Liver (tissue), 9 donors: ENCODE measurements around the gene TVP23A. TPM values are rescaled to one million over a fixed set of nuclear protein-coding genes. Genes with fewer than 3 reads are reported as not detected.

Experiments used
- DNase-seq: peaks from one replicate; pipeline ENCODE4 v3.0.0-alpha.2; 2017; ENCODE audit warnings: low spot score
- H3K27ac ChIP-seq, 2 donors: one replicate each; pipeline ENCODE4 v1.7.0; 2013; ENCODE audit warnings: inconsistent platforms in 2 of 2, low read length in 2 of 2, control low read depth in 1 of 2, low read depth in 1 of 2, mild to moderate bottlenecking in 1 of 2
- H3K27me3 ChIP-seq, 4 donors: one replicate each; pipeline versions ENCODE4 v1.6.1 to v1.7.0; 2013; ENCODE audit warnings: low read length in 3 of 4, inconsistent platforms in 1 of 4, mild to moderate bottlenecking in 1 of 4, moderate library complexity in 1 of 4; ENCODE audit not compliant: control insufficient read depth in 4 of 4, insufficient read depth in 4 of 4
- H3K36me3 ChIP-seq, 4 donors: one replicate each; pipeline versions ENCODE4 v1.6.1 to v1.7.0; 2013; ENCODE audit warnings: low read length in 3 of 4, mild to moderate bottlenecking in 3 of 4, low read depth in 1 of 4, moderate library complexity in 1 of 4; ENCODE audit not compliant: control insufficient read depth in 4 of 4, insufficient read depth in 3 of 4
- H3K4me1 ChIP-seq, 4 donors: one replicate each; pipeline versions ENCODE4 v1.6.1 to v1.7.0; 2013; ENCODE audit warnings: low read length in 3 of 4, mild to moderate bottlenecking in 3 of 4, moderate library complexity in 1 of 4; ENCODE audit not compliant: control insufficient read depth in 4 of 4, insufficient read depth in 4 of 4
- H3K4me3 ChIP-seq, 3 donors: one replicate each; pipeline versions ENCODE4 v1.6.1 to v1.7.0; 2013; ENCODE audit warnings: low read length in 3 of 3, control low read depth in 1 of 3, low read depth in 1 of 3, mild to moderate bottlenecking in 1 of 3
- H3K9ac ChIP-seq, 2 donors: one replicate each; pipeline ENCODE4 v1.7.0; 2013; ENCODE audit warnings: low read length in 2 of 2, mild to moderate bottlenecking in 2 of 2, moderate library complexity in 2 of 2, control low read depth in 1 of 2, low read depth in 1 of 2
- H3K9me3 ChIP-seq, 4 donors: one replicate each; pipeline versions ENCODE4 v1.6.1 to v1.7.0; 2013; ENCODE audit warnings: low read length in 3 of 4; ENCODE audit not compliant: control insufficient read depth in 4 of 4
- ATF3 ChIP-seq: IDR thresholded peaks from 2 replicates; pipeline ENCODE4 v1.6.1; 2016; ENCODE audit warnings: antibody characterized with exemption
- CTCF ChIP-seq: fragments of 150-350 bp; IDR thresholded peaks from 2 replicates; pipeline ENCODE4 v1.5.1; 2017; ENCODE audit warnings: improper control_type of control experiment, low read depth, low read length; ENCODE audit not compliant: missing input control
- EGR1 ChIP-seq, 2 donors: IDR thresholded peaks; 2 replicates each; pipeline ENCODE4 v1.6.1; 2016 to 2018; ENCODE audit warnings: antibody characterized with exemption in 2 of 2, low read depth in 2 of 2
- FOXA1 ChIP-seq: IDR thresholded peaks from 2 replicates; pipeline ENCODE4 v1.6.1; 2016; ENCODE audit warnings: antibody characterized with exemption
- FOXA2 ChIP-seq: IDR thresholded peaks from 2 replicates; pipeline ENCODE4 v1.6.1; 2016; ENCODE audit warnings: antibody characterized with exemption
- GABPA ChIP-seq, 2 donors: IDR thresholded peaks in 1 of 2; conservative IDR thresholded peaks in 1 of 2; 2 replicates each; pipeline ENCODE4 v1.6.1; 2016; ENCODE audit warnings: antibody characterized with exemption in 2 of 2, mild to moderate bottlenecking in 1 of 2, moderate library complexity in 1 of 2
- HNF4A ChIP-seq, 2 donors: conservative IDR thresholded peaks; 2 replicates each; pipeline ENCODE4 v1.6.1; 2016; ENCODE audit warnings: antibody characterized with exemption in 2 of 2, mild to moderate bottlenecking in 2 of 2
- HNF4G ChIP-seq: IDR thresholded peaks from 2 replicates; pipeline ENCODE4 v1.6.1; 2016; ENCODE audit warnings: antibody characterized with exemption
- JUND ChIP-seq, 2 donors: IDR thresholded peaks; 2 replicates each; pipeline ENCODE4 v1.6.1; 2016; ENCODE audit warnings: antibody characterized with exemption in 2 of 2
- MAX ChIP-seq: IDR thresholded peaks from 2 replicates; pipeline ENCODE4 v1.6.1; 2016; ENCODE audit warnings: antibody characterized with exemption
- NR2F2 ChIP-seq: IDR thresholded peaks from 2 replicates; pipeline ENCODE4 v1.6.1; 2016; ENCODE audit warnings: antibody characterized with exemption
- RAD21 ChIP-seq, 2 donors: IDR thresholded peaks; 2 replicates each; pipeline ENCODE4 v1.6.1; 2016; ENCODE audit warnings: antibody characterized with exemption in 2 of 2, mild to moderate bottlenecking in 2 of 2
- REST ChIP-seq: IDR thresholded peaks from 2 replicates; pipeline ENCODE4 v1.6.1; 2016; ENCODE audit warnings: antibody characterized with exemption, mild to moderate bottlenecking
- RXRA ChIP-seq, 2 donors: IDR thresholded peaks; 2 replicates each; pipeline ENCODE4 v1.6.1; 2017 to 2018; ENCODE audit warnings: antibody characterized with exemption in 2 of 2, mild to moderate bottlenecking in 1 of 2
- SP1 ChIP-seq: IDR thresholded peaks from 2 replicates; pipeline ENCODE4 v1.6.1; 2018; ENCODE audit warnings: antibody characterized with exemption, mild to moderate bottlenecking
- TAF1 ChIP-seq: conservative IDR thresholded peaks from 2 replicates; pipeline ENCODE4 v1.6.1; 2016; ENCODE audit warnings: antibody characterized with exemption, mild to moderate bottlenecking
- YY1 ChIP-seq: IDR thresholded peaks from 2 replicates; pipeline ENCODE4 v1.6.1; 2016; ENCODE audit warnings: antibody characterized with exemption, mild to moderate bottlenecking
- WGBS: extraction: QIAGEN DNeasy Blood & Tissue Kit; methylation state at CpG from one replicate; pipeline ENCODE4 v1.1.7; 2013; 5-methylcytosine and 5-hydroxymethylcytosine counted together
- polyA plus RNA-seq, 2 donors: library from polyadenylated mRNA; stranded (reverse) in 1 of 2; unstranded in 1 of 2; fragments of 200-250 nt in 1 of 2; fragments of >200 nt in 1 of 2; fragmentation: Nextera tagmentation in 1 of 2; extraction: Ambion mirVana in 1 of 2; gene quantifications; one replicate each; pipeline versions ENCODE4 v1.2.1 to v1.2.3, GENCODE V29; 2013 to 2015
- total RNA-seq, 2 donors: library from RNA; depleted of rRNA; stranded (reverse); fragments of >200 nt; gene quantifications; one replicate each; pipeline ENCODE4 v1.2.3, GENCODE V29; 2014
- donor health status: healthy.
- donor health status: healthy.
- donor health status: healthy.
- donor health status: healthy.
- donor health status: healthy.

Gene TVP23A
- total and polyA plus RNA-seq, 4 donors = 0.09 to 0.32 (median 0.09) TPM; not detected in 1

- TF ChIP-seq REST = no peak
Measured at GRCh38 chr16:10835281-10835931, 16.8 kb upstream of the TVP23A start (continued).

GRCh38 chr16:10834766-10835165, 16.2 kb upstream of the TVP23A start:
- no peaks in the 10 kb centered on the region for H3K9me3 ChIP-seq
- WGBS = 92% methylated on average over 1 of the region's 1 CpG
- no peak for DNase-seq
- H3K9ac ChIP-seq = no peak overlapping the region
- no peak overlapping the region for H3K27ac ChIP-seq
- TF ChIP-seq TAF1 (no peak), NR2F2 (no peak), FOXA2 (no peak), CTCF (no peak), GABPA (IDR thresholded peaks at IDR 0.05 in 1 of 2, conservative IDR thresholded peaks at IDR 0.05 in 1 of 2) (no peak), RXRA (IDR thresholded peaks at IDR 0.05) (no peak), ATF3 (no peak), RAD21 (IDR thresholded peaks at IDR 0.05) (no peak), YY1 (no peak), HNF4A (conservative IDR thresholded peaks at IDR 0.05) (no peak), REST (no peak), EGR1 (IDR thresholded peaks at IDR 0.05; ENCODE audit: low read depth in 2 of 2) (no peak), FOXA1 (no peak), MAX (no peak), JUND (IDR thresholded peaks at IDR 0.05) (no peak), SP1 (no peak), HNF4G (no peak)
- peaks cover 0 to 8% (median under 1%) of the 10 kb centered on the region in 4 donors for H3K4me1 ChIP-seq
- H3K36me3 ChIP-seq = no peaks in the 10 kb centered on the region
- no peaks in the 10 kb centered on the region for H3K27me3 ChIP-seq
- H3K4me3 ChIP-seq = no peak overlapping the region
